Jurkat, Clone E6-1 (cell line): ENCODE measurements around the gene SLC30A10.
"Not testable (repeated sequence)": the region's sequence is repeated elsewhere in the genome, so short reads cannot be mapped to it uniquely, and the experiment has no call there.

Experiments
- DNase-seq: peaks from one replicate; pipeline ENCODE4 v3.0.0-alpha.2; 2011; ENCODE audit warnings: low read depth, low spot score
- H3K4me3 ChIP-seq: 2 replicates; pipeline ENCODE4 v1.5.1; 2011; ENCODE audit warnings: mild to moderate bottlenecking, low read length, control low read depth, moderate library complexity

Gene SLC30A10

DNA sequence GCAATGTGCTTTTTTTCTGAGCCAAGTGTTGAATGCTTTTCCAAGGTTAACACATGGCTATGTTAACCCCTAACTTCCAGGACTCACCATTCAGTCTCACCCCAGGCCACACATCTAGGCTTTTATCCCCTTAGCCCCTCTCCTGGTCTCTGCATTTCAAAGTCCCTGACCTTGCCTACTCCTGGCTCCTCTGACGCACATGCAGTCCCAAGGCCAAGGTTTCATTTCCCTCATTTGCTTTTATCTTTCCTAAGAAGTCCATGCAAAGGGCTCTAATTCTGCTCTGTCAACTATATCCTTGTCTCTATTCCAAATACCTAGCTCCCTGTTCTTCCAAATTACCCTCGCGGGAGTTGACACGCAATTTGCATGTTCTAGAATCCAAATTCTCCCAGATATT, 25.4 kb downstream of the SLC30A10 start:
- H3K4me3 ChIP-seq, result no peak overlapping the region
- no peak for DNase-seq

GRCh38 chr1:219900882-219901281, 27.5 kb downstream of the SLC30A10 start:
- no peak for DNase-seq
- no peak overlapping the region for H3K4me3 ChIP-seq

- no peak for DNase-seq
- H3K4me3 ChIP-seq, result no peak overlapping the region
These were observed 28.2 kb downstream of the SLC30A10 start for GRCh38 chr1:219900201-219900600.

GRCh38 chr1:219898375-219898774, 30.0 kb downstream of the SLC30A10 start:
- H3K4me3 ChIP-seq, result no peak overlapping the region
- no peak for DNase-seq

GRCh38 chr1:219897914-219898313, 30.4 kb downstream of the SLC30A10 start:
- no peak overlapping the region for H3K4me3 ChIP-seq
- DNase-seq, result no peak

- not testable (repeated sequence) for DNase-seq, H3K4me3 ChIP-seq
These were observed 36.1 kb downstream of the SLC30A10 start for GRCh38 chr1:219892271-219892670.

GRCh38 chr1:219891846-219892245, 36.5 kb downstream of the SLC30A10 start:
- H3K4me3 ChIP-seq, DNase-seq: not testable (repeated sequence)

DNA sequence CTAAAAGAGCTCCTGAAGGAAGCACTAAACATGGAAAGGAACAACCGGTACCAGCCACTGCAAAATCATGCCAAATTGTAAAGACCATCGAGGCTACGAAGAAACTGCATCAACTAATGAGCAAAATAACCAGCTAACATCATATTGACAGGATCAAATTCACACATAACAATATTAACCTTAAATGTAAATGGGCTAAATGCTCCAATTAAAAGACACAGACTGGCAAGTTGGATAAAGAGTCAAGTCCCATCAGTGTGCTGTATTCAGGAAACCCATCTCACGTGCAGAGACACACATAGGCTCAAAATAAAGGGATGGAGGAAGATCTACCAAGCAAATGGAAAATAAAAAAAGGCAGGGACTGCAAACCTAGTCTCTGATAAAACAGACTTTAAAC, 39.7 kb downstream of the SLC30A10 start:
- not testable (repeated sequence) for H3K4me3 ChIP-seq, DNase-seq

DNA sequence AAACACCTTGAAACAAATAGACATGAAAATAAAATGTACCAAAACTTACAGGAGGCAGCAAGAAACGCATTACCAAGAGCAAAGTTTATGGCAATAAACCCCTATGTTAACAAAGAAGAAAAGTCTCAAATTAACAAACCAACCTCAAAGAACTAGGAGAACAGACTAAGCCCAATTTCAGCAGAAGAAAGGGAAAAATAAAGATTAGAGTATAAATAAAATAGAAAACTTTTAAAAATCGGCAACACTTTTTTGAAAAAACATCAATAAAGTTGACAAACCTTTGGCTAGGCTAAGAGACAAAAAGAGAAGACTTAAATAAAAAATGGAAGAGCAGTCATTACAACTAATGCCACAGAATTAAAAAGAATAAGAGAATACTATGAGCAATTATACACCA, 42.7 kb downstream of the SLC30A10 start:
- DNase-seq, result no peak

DNA sequence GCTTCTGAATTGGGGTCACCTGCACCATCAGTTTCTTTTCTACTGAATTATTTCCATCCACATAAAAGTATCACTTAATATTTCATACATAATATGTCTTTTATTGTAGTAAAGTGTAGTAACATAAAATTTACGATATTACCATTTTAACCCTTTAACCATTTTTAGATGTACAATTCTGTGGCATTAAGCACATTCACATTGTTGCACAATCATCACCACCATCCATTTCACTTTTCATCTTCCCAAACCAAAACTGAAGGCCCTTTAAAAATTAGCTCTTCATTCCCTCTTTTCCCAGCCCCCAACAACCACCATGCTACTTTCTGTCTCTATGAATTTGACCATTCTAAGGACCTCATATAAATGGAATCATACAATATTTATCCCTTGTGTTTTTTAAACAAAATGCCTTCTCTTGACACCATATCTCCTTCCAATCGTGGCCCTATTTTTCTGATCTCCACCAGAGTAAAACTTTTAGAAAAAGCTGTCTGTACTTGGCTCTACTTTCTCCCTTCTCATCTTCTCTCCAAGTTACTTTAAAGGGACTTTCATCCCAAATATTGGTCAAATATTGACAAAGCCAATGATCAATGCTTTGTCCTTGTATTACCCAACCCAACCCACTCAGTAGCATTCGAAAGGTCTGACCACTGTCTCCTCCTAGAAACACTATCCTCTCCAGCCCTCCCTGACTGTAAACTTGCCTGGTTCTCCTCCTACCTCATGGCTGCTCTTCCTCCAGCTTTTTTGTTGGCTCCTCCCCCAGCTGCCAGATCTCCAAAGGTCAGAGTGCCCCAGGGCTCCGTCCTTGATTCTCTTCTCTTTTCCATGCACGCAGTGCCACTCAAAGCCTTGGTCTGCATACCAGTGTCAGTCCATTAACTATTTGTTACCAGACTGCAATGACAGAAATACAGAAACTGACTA, 44.7 kb downstream of the SLC30A10 start:
- H3K4me3 ChIP-seq, result no peak overlapping the region
- DNase-seq, result no peak

More for the DNA sequence above, 42.7 kb downstream of the SLC30A10 start:
- no peak overlapping the region for H3K4me3 ChIP-seq

- no peak overlapping the region for H3K4me3 ChIP-seq
- no peak for DNase-seq
These were observed 45.6 kb downstream of the SLC30A10 start for GRCh38 chr1:219882755-219883154.

DNA sequence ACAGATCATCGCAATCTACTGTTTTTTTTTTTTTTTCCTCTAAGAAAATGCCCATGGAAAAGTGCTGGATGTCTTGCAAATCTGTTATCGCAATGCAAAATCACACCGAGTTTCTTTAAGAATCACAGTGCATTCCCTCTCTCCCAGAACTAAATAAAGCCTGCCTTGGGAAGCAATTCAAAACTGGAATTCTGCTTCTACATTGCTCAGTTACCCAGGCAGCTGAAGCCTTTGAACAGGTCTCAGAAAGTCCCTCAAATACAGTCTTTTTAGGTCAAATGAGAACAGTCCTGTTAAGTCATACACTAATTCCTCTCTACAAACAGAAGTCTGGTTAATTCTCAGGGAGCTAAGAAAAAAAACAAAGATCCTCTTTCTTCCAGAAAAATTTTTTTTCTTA, 46.3 kb downstream of the SLC30A10 start:
- no peak overlapping the region for H3K4me3 ChIP-seq
- no peak for DNase-seq

DNA sequence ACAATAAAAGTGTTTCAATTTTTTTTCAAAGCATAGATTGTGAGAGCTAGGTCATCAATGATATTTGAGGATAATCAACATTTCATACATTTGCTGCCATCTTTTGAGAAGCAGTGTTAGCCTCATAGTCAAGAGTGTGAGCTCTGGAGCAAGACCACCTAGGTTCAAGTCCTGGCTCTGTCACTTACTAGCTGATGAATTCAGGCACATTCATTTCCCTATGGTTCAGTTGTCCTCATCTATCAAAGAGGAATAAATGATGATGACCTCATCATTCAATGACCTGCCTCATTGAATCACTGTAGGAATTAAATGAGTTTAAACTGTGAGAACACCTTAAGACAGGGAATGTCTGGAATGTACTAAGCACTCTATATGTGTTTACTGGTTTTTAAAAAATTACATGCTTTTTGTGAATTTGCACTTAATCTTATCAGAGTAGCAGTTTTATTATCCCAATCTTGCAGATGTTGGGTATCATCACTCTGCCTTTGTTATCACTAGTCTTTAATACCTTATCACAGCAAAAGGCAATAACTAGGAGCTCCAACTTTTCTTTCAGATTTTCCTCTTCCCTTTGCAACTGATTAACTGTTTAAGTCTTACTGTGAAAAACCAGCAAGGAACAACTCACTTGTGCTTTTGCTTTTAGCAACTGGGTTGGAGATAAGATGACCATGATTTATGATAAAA, 47.4 kb downstream of the SLC30A10 start:
- no peak overlapping the region for H3K4me3 ChIP-seq
- DNase-seq, result no peak

DNA sequence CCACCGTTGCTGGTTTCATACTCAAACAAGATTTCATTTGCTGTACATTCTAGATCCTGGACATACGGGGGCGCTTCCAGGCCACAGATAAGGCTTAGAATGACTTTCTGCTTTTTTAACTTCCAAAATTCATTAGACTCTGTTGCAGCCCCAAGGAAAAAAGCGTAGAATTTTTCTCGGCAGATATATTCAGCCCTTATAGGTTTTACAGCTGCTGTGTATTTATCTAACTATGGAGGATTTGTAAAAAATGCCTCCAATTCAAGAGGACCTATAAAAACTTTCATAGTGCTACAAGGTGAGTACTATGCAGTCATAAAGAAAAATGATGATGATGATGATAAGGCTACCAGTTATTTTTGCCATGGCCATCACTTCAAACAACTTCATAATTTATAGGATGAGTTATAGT, 51.6 kb downstream of the SLC30A10 start:
- no peak overlapping the region for H3K4me3 ChIP-seq
- DNase-seq, result no peak

- H3K4me3 ChIP-seq, result no peak overlapping the region
- DNase-seq, result no peak
These were observed 52.5 kb downstream of the SLC30A10 start for GRCh38 chr1:219875860-219876259.

DNA sequence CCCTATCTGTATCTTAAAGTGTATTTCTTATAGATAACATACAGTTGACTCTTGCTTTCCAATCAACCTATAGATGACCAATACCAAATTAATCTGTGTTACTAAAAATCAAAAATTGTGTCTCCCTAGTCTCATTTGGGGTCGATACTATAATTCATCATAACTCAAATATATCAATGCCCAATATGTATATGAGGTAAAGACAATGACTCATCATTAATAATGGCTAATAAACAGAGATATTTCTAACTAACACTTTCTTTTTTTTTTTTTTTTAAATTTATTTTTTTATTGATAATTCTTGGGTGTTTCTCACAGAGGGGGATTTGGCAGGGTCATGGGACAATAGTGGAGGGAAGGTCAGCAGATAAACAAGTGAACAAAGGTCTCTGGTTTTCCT, 55.8 kb downstream of the SLC30A10 start:
- H3K4me3 ChIP-seq, DNase-seq: not testable (repeated sequence)

DNA sequence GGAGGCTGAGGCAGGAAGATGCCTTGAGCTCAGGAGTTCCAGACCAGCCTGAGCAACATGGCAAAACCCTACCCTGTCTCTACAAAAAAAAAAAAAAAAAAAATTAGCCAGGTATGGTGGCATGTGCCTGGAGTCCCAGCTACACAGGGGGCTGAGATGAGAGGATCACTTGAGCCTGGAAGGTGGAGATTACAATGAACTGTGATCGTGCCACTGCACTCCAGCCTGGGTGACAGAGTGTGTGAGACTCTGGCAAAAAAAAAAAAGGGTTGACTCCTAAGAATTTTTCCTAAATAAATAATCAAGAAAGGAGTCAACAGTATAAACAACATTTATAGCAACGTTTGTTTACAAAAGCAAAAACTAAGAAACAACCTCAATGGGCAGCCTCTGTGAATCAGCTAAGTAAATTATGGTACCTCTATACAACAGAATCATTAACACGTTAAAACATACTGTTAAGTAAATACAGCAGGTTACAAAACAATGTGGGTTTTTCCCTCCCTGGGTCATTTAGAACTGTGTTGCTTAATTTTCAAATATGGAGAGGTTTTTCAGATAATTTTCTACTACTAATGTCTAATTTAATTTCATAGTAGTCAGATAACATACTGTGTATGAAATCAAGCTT, 56.8 kb downstream of the SLC30A10 start:
- H3K4me3 ChIP-seq, result no peak overlapping the region
- no peak for DNase-seq

DNA sequence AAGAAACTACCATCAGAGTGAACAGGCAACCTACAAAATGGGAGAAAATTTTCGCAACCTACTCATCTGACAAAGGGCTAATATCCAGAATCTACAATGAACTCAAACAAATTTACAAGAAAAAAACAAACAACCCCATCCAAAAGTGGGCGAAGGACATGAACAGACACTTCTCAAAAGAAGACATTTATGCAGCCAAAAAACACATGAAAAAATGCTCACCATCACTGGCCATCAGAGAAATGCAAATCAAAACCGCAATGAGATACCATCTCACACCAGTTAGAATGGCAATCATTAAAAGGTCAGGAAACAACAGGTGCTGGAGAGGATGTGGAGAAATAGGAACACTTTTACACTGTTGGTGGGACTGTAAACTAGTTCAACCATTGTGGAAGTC, 59.7 kb downstream of the SLC30A10 start:
- H3K4me3 ChIP-seq, DNase-seq: not testable (repeated sequence)
